Gastrocnemius medialis (tissue), 4 donors: ENCODE measurements around the gene SEC14L1. TPM values are rescaled to one million over a fixed set of nuclear protein-coding genes. Genes with fewer than 3 reads are reported as not detected.

Experiments
- ATAC-seq, 2 donors: fragments of 150-250 bp; one replicate each; pipeline ENCODE4 v1.9.1; 2016
- DNase-seq, 2 donors: peaks; one replicate each; pipeline ENCODE4 v3.0.0-alpha.2; 2019
- H3K27ac ChIP-seq, 4 donors: fragments of 200-600 bp; sonication (generic); 1 replicate in 1 of 4; 2 replicates in 3 of 4; pipeline ENCODE4 v1.5.1; 2016 to 2018; ENCODE audit warnings: mild to moderate bottlenecking in 2 of 4, moderate library complexity in 1 of 4
- H3K27me3 ChIP-seq, 3 donors: fragments of 200-600 bp; sonication (generic) in 2 of 3; 1 replicate in 1 of 3; 2 replicates in 2 of 3; pipeline versions ENCODE4 v1.5.1 to v1.6.0; 2016 to 2019; ENCODE audit warnings: mild to moderate bottlenecking in 1 of 3, moderate library complexity in 1 of 3
- H3K36me3 ChIP-seq, 2 donors: fragments of 200-600 bp; sonication (generic) in 1 of 2; one replicate each; pipeline ENCODE4 v1.5.1; 2017 to 2018
- H3K4me1 ChIP-seq, 2 donors: fragments of 200-600 bp; sonication (generic) in 1 of 2; one replicate each; pipeline ENCODE4 v1.5.1; 2016 to 2017; ENCODE audit warnings: mild to moderate bottlenecking in 2 of 2
- H3K4me3 ChIP-seq, 4 donors: fragments of 200-600 bp; sonication (generic) in 3 of 4; 1 replicate in 1 of 4; 2 replicates in 3 of 4; pipeline ENCODE4 v1.5.1; 2016 to 2019; ENCODE audit warnings: mild to moderate bottlenecking in 2 of 4
- H3K9me3 ChIP-seq, 3 donors: fragments of 200-600 bp; sonication (generic) in 2 of 3; 1 replicate in 1 of 3; 2 replicates in 2 of 3; pipeline ENCODE4 v1.5.1; 2016 to 2019
- CTCF ChIP-seq, 5 experiments: fragments of 450-650 bp in 3 of 5; fragments of 200-600 bp in 2 of 5; sonication (generic) in 2 of 5; IDR thresholded peaks in 4 of 5; conservative IDR thresholded peaks in 1 of 5; 1 replicate in 4 of 5; 2 replicates in 1 of 5; pipeline ENCODE4 v1.5.1; 2016 to 2019; ENCODE audit warnings: antibody characterized with exemption in 5 of 5, mild to moderate bottlenecking in 3 of 5, moderate library complexity in 3 of 5
- POLR2A ChIP-seq, 2 donors: fragments of 450-650 bp; IDR thresholded peaks; one replicate each; pipeline ENCODE4 v1.6.1; 2017; ENCODE audit warnings: antibody characterized with exemption in 2 of 2, mild to moderate bottlenecking in 2 of 2, moderate library complexity in 2 of 2
- in situ Hi-C, 4 donors: fragments of 200-750 bp; cut with MboI; loops; one replicate each; pipeline versions ENCODE4 v1.15.0 to v1.8.0; 2017; ENCODE audit warnings: low sequenced_read_pairs in 4 of 4
- intact Hi-C: fragments of 100-400 bp; cut with DNase I; formaldehyde crosslinking; loops from one replicate; pipeline ENCODE4 v1.15.1; 2023; ENCODE audit warnings: low total_unique reads
- total RNA-seq, 4 donors: library from RNA; depleted of rRNA; stranded (reverse); fragments of >200 nt; gene quantifications; one replicate each; pipeline versions ENCODE4 v1.1.0 to v1.2.3, GENCODE V29; 2016

SEC14L1 gene
- total RNA-seq, 4 donors from 2014 or later, result 55.0 to 94.1 (median 73.7) TPM

- peaks cover 35 to 47% of the 10 kb centered on the region in 2 donors for H3K4me1 ChIP-seq
- H3K27ac ChIP-seq, result peak overlapping the region in 3 of 4 donors; percentile 31 to 42 (median 39)
- H3K4me3 ChIP-seq, result no peak overlapping the region
- DNase-seq (no peak), ATAC-seq (no peak)
- no peaks in the 10 kb centered on the region for H3K27me3 ChIP-seq
- intact Hi-C loops (no loop called here), in situ Hi-C loops (loop anchor here in 1 of 4 donors (10.0 kb wide), 1 partner anchor 120 kb away; no protein-coding TSS in a partner anchor)
- no peaks in the 10 kb centered on the region for H3K9me3 ChIP-seq
- no peak for TF ChIP-seq POLR2A (IDR thresholded peaks at IDR 0.05)
- no peak for TF ChIP-seq CTCF (IDR thresholded peaks at IDR 0.05 in 4 of 5, conservative IDR thresholded peaks at IDR 0.05 in 1 of 5)
- H3K36me3 ChIP-seq, result peaks cover 0 to 79% of the 10 kb centered on the region in 2 donors
Measured at GRCh38 chr17:77214328-77214727, 73.6 kb downstream of the SEC14L1 start.

- TF ChIP-seq CTCF (IDR thresholded peaks at IDR 0.05 in 4 of 5, conservative IDR thresholded peaks at IDR 0.05 in 1 of 5) (peak; percentile 47 to 67 (median 58)), POLR2A (IDR thresholded peaks at IDR 0.05) (no peak)
- peaks cover 31 to 42% of the 10 kb centered on the region in 2 donors for H3K4me1 ChIP-seq
- H3K27ac ChIP-seq, result peak overlapping the region in 3 of 4 donors; percentile 31 to 42 (median 39)
- peaks cover 0 to 75% of the 10 kb centered on the region in 2 donors for H3K36me3 ChIP-seq
- DNase-seq (peak in 1 of 2 donors; percentile 68), ATAC-seq (peak; percentile 64 to 84)
- no peaks in the 10 kb centered on the region for H3K9me3 ChIP-seq
- H3K27me3 ChIP-seq, result no peaks in the 10 kb centered on the region
- no peak overlapping the region for H3K4me3 ChIP-seq
- intact Hi-C loops, result no loop called here
- in situ Hi-C loops, result loop anchor here in 1 of 4 donors (10.0 kb wide), 1 partner anchor 120 kb away; no protein-coding TSS in a partner anchor
Measured at GRCh38 chr17:77214743-77215142, 74.0 kb downstream of the SEC14L1 start.

- intact Hi-C loops, result no loop called here
- no peaks in the 10 kb centered on the region for H3K27me3 ChIP-seq
- H3K4me1 ChIP-seq, result peaks cover 26 to 37% of the 10 kb centered on the region in 2 donors
- TF ChIP-seq POLR2A (IDR thresholded peaks at IDR 0.05) (no peak), CTCF (IDR thresholded peaks at IDR 0.05 in 4 of 5, conservative IDR thresholded peaks at IDR 0.05 in 1 of 5) (no peak)
- in situ Hi-C loops, result loop anchor here in 1 of 4 donors (10.0 kb wide), 1 partner anchor 120 kb away; no protein-coding TSS in a partner anchor
- DNase-seq (no peak), ATAC-seq (no peak)
- H3K36me3 ChIP-seq, result peaks cover 0 to 70% of the 10 kb centered on the region in 2 donors
- peak overlapping the region in 2 of 4 donors; percentile 12 to 37 for H3K27ac ChIP-seq
- no peak overlapping the region for H3K4me3 ChIP-seq
- H3K9me3 ChIP-seq, result no peaks in the 10 kb centered on the region
Measured at GRCh38 chr17:77215281-77215680, 74.5 kb downstream of the SEC14L1 start.

GRCh38 chr17:77216486-77216885 is 75.7 kb downstream of the SEC14L1 start:
- Histone ChIP-seq H3K27ac (peak overlapping the region in 2 of 4 donors; percentile 25 to 62), H3K4me3 (no peak overlapping the region), H3K4me1 (peaks cover 21 to 31% of the 10 kb centered on the region in 2 donors), H3K27me3 (no peaks in the 10 kb centered on the region), H3K36me3 (peaks cover 0 to 58% of the 10 kb centered on the region in 2 donors), H3K9me3 (no peaks in the 10 kb centered on the region)
- DNase-seq (no peak), ATAC-seq (no peak)
- intact Hi-C loops (no loop called here), in situ Hi-C loops (loop anchor here in 1 of 4 donors (10.0 kb wide), 1 partner anchor 122 kb away; no protein-coding TSS in a partner anchor)
- TF ChIP-seq POLR2A (IDR thresholded peaks at IDR 0.05) (no peak), CTCF (IDR thresholded peaks at IDR 0.05 in 4 of 5, conservative IDR thresholded peaks at IDR 0.05 in 1 of 5) (no peak)
